Measurements from ENCODE around the gene RAD21L1.

GRCh38 chr20:1286267-1287024 is 60.6 kb downstream of the RAD21L1 start:
- TF ChIP-seq EZH2phosphoT487 (IDR thresholded peaks at IDR 0.05; ENCODE audit: low read depth, severe bottlenecking, unreplicated experiment): no peak
- no peak for TF ChIP-seq CTCF (IDR thresholded peaks at IDR 0.05; ENCODE audit: poor library complexity)
- no peak for TF ChIP-seq EZH2 (IDR thresholded peaks at IDR 0.05; ENCODE audit: borderline replicate concordance)
